NCI-H446 (cell line): ENCODE data around the gene HNRNPL.
"Not testable (repeated sequence)": the region's sequence is repeated elsewhere in the genome, so short reads cannot be mapped to it uniquely, and the experiment has no call there.

ENCODE experiments used
- DNase-seq, 2 experiments: peaks; one replicate each; lab custom pipeline; 2025; lab: John Stamatoyannopoulos, UW

HNRNPL gene

GRCh38 chr19:38801359-38802095 lies 48.3 kb downstream of the HNRNPL start:
- DNase-seq, result no peak

GRCh38 chr19:38800577-38801347 lies 49.0 kb downstream of the HNRNPL start:
- no peak for DNase-seq

- DNase-seq, result no peak
These were observed 50.7 kb downstream of the HNRNPL start for GRCh38 chr19:38799104-38799503.

GRCh38 chr19:38797781-38798180 lies 52.0 kb downstream of the HNRNPL start:
- not testable (repeated sequence) for DNase-seq

GRCh38 chr19:38796154-38796553 lies 53.6 kb downstream of the HNRNPL start:
- no peak for DNase-seq

- DNase-seq, result no peak
These were observed 54.2 kb downstream of the HNRNPL start for GRCh38 chr19:38795549-38795948.

GRCh38 chr19:38793671-38794070 lies 56.1 kb downstream of the HNRNPL start:
- DNase-seq, result no peak

GRCh38 chr19:38793177-38793576 lies 56.6 kb downstream of the HNRNPL start:
- no peak for DNase-seq

GRCh38 chr19:38792250-38793111 lies 57.3 kb downstream of the HNRNPL start:
- DNase-seq, result no peak

GRCh38 chr19:38791451-38792064 lies 58.2 kb downstream of the HNRNPL start:
- not testable (repeated sequence) for DNase-seq

- not testable (repeated sequence) for DNase-seq
These were observed 59.0 kb downstream of the HNRNPL start for GRCh38 chr19:38790507-38791403.

- DNase-seq, result no peak
These were observed 61.1 kb downstream of the HNRNPL start, which contains the start of gene LGALS7B for GRCh38 chr19:38788478-38789243. Gene LGALS7B, plus strand, starts transcription at chr19:38789200. Its CDS starts 27 bp downstream, at chr19:38789227.

GRCh38 chr19:38786572-38787265 lies 63.1 kb downstream of the HNRNPL start:
- no peak for DNase-seq
